Measurements from ENCODE around the gene MBTPS1. TPM values are rescaled to one million over a fixed set of nuclear protein-coding genes. Genes with fewer than 3 reads are reported as not detected.

MBTPS1 gene
- total and polyA plus RNA-seq, 10 of the 15 experiments (the other 5 are each of a cell fraction or from before 2014, with no cell fraction given): 1.3 to 43.9 (median 35.2) TPM

DNA sequence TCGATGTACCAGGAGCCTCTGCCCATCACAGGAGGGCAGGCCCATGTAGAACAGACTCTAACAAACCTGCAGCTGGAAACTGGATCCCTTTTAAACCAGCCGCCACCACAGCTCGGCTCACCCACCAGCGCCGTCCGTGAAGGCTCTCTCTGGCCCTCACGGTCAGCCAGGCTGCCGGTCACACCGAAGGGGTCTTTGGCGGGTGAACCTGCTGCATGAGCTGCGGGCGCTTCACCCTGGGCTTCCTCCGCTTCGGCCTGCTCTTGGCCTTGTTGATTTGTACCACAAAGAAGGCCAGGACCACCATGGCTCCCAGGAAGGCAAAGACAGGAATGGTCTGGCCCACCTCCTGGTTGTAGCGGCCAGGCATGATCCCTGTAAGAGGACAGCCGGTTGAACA lies 62.5 kb downstream of the MBTPS1 start:
- ChIA-PET SMC1A (ENCODE audit: uncharacterized antibody, unreplicated experiment) (no interaction called here), POLR2A (interaction anchor here (0.8 kb wide), 1 partner anchor 26 kb away, joined by 3 read pairs; no protein-coding TSS in a partner anchor), CTCF (interaction anchor here (0.8 to 1.4 kb wide), 3 partner anchors 9 to 97 kb away, joined by 3 to 5 read pairs (median 4); no protein-coding TSS in a partner anchor), RAD21 (ENCODE audit: unreplicated experiment) (interaction anchor here (1.2 kb wide), 1 partner anchor 12 kb away, joined by 3 read pairs; no protein-coding TSS in a partner anchor)
- Histone ChIP-seq H3K4me2 (ENCODE audit: control insufficient read depth, insufficient read depth) (no peak overlapping the region), H3K4me3 (no peak overlapping the region), H3K36me3 (ENCODE audit: control insufficient read depth in 2 of 2, insufficient read depth in 2 of 2, low read length in 1 of 2) (peaks cover 15 to 23% of the 10 kb centered on the region in 2 experiments), H3K4me1 (ENCODE audit: control insufficient read depth, insufficient read depth, low read length) (no peaks in the 10 kb centered on the region), H4K20me1 (ENCODE audit: control insufficient read depth, insufficient read depth) (no peaks in the 10 kb centered on the region), H3K79me2 (ENCODE audit: control insufficient read depth, insufficient read depth, low read length) (no peaks in the 10 kb centered on the region), H3K27me3 (replicated peaks in 1 of 2; ENCODE audit: control insufficient read depth in 2 of 2, insufficient read depth in 2 of 2, low read length in 1 of 2) (no peaks in the 10 kb centered on the region), H3K27ac (ENCODE audit: control insufficient read depth, insufficient read depth) (no peak overlapping the region), H3K9me3 (replicated peaks; ENCODE audit: control insufficient read depth, insufficient read depth, low read length) (no peaks in the 10 kb centered on the region), H2AFZ (ENCODE audit: control insufficient read depth, low read depth, low read length) (no peak overlapping the region), H3K9ac (ENCODE audit: control insufficient read depth, insufficient read depth, low read length) (no peak overlapping the region)
- DNase-seq (ENCODE audit: low read depth, low spot score): no peak
- TF ChIP-seq NFYB (IDR thresholded peaks at IDR 0.05; ENCODE audit: insufficient read depth, low read depth, low read length) (no peak), GATAD2B (conservative IDR thresholded peaks at IDR 0.05; ENCODE audit: low read depth) (no peak), BRCA1 (IDR thresholded peaks at IDR 0.05; ENCODE audit: low read depth, low read length) (no peak), PAX5 (IDR thresholded peaks at IDR 0.05; ENCODE audit: borderline replicate concordance, low read depth, low read length) (no peak), SMARCA5 (IDR thresholded peaks at IDR 0.05) (no peak), RB1 (IDR thresholded peaks at IDR 0.05; ENCODE audit: borderline replicate concordance) (no peak), CBX5 (IDR thresholded peaks at IDR 0.05; ENCODE audit: low read depth) (no peak), ZNF274 (IDR thresholded peaks at IDR 0.05; ENCODE audit: insufficient read depth, insufficient read length) (no peak), CEBPB (IDR thresholded peaks at IDR 0.05; ENCODE audit: borderline replicate concordance in 1 of 2, low read depth in 2 of 2, low read length in 2 of 2) (no peak), SMAD5 (IDR thresholded peaks at IDR 0.05; ENCODE audit: low read depth) (no peak), ZNF217 (IDR thresholded peaks at IDR 0.05) (no peak), KLF5 (IDR thresholded peaks at IDR 0.05; ENCODE audit: partially characterized antibody) (no peak)
- in situ Hi-C loops (cut with MboI) (no loop called here), intact Hi-C loops (cut with micrococcal nuclease; ENCODE audit: unreplicated experiment) (no loop called here)
- no TSS peak for BruUV-seq (replicated peaks)
- no peak for ATAC-seq
- WGBS (ENCODE audit: insufficient coverage, insufficient replicate concordance, low lambda C conversion rate, missing lambda C conversion rate): 98% methylated on average over 16 of the region's 16 CpGs
- no peak for FAIRE-seq

Measured in GM12878 (cell line).